ENCODE data around the gene TMEM130.

TMEM130 gene

DNA sequence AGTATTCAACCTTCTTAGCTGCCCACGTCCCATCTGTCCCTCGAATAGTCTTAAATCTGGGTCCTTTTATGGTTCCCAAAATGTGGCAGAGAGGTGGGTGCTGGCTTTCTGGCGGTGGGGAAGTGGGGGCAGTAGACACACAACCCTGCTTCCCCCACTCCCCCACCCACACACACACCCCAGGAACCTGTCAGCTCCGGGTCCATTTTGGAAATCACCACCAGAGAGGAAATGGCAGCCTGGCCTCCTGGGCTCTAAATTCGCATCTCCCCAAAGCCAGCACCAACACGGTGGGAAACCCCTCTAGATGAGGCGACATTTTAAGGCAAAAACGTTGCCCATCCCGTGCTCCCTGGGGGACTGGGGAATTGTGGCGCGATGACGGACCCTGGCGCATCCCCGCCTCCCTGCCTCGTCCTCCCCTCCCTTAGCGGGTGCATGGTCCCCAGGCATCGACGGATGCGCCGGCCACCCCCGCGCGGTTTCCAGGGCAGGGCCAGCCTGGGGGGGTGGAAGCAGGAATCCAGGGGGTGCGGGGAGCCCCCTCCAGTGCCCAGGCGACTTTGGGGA lies 702 bp downstream of the TMEM130 start:
- Histone ChIP-seq H3K9ac (ENCODE audit: low read length) (no peak overlapping the region), H4K20me1 (ENCODE audit: insufficient read depth, low read length) (no peaks in the 10 kb centered on the region), H3K79me2 (ENCODE audit: low read length) (no peaks in the 10 kb centered on the region), H3K4me2 (ENCODE audit: low read depth, low read length) (no peak overlapping the region), H3K36me3 (replicated peaks; ENCODE audit: insufficient read depth, low read length) (no peaks in the 10 kb centered on the region), H3K4me1 (ENCODE audit: low read length) (no peaks in the 10 kb centered on the region), H3F3A (ENCODE audit: insufficient read depth, low read length) (no peaks in the 10 kb centered on the region), H3K9me2 (replicated peaks; ENCODE audit: insufficient read depth, low read length) (no peaks in the 10 kb centered on the region), H3K27me3 (replicated peaks; ENCODE audit: insufficient read depth, low read length) (peaks cover 20% of the 10 kb centered on the region), H3K9me3 (replicated peaks; ENCODE audit: insufficient read depth, low read length) (no peaks in the 10 kb centered on the region), H2AFZ (ENCODE audit: low read length) (no peak overlapping the region), H3K27ac (ENCODE audit: low read length) (no peak overlapping the region), H3K4me3 (ENCODE audit: low read length) (no peak overlapping the region)
- no peak for DNase-seq
- TF ChIP-seq CTCF (IDR thresholded peaks at IDR 0.05; ENCODE audit: low read length) (no peak), EZH2 (optimal IDR thresholded peaks at IDR 0.05; ENCODE audit: low read depth, low read length) (no peak), EZH2phosphoT487 (IDR thresholded peaks at IDR 0.05; ENCODE audit: low read length) (no peak)

- DNase-seq, result no peak
- H3F3A ChIP-seq (ENCODE audit: insufficient read depth, low read length), result no peaks in the 10 kb centered on the region
- TF ChIP-seq EZH2 (optimal IDR thresholded peaks at IDR 0.05; ENCODE audit: low read depth, low read length), result no peak
- TF ChIP-seq EZH2phosphoT487 (IDR thresholded peaks at IDR 0.05; ENCODE audit: low read length), result no peak
- TF ChIP-seq CTCF (IDR thresholded peaks at IDR 0.05; ENCODE audit: low read length), result no peak
- H2AFZ ChIP-seq (ENCODE audit: low read length), result no peak overlapping the region
- H3K27ac ChIP-seq (ENCODE audit: low read length), result no peak overlapping the region
- no peak overlapping the region for H3K4me2 ChIP-seq (ENCODE audit: low read depth, low read length)
- no peaks in the 10 kb centered on the region for H3K4me1 ChIP-seq (ENCODE audit: low read length)
- H4K20me1 ChIP-seq (ENCODE audit: insufficient read depth, low read length), result no peaks in the 10 kb centered on the region
- no peaks in the 10 kb centered on the region for H3K9me3 ChIP-seq (replicated peaks; ENCODE audit: insufficient read depth, low read length)
- H3K79me2 ChIP-seq (ENCODE audit: low read length), result no peaks in the 10 kb centered on the region
- H3K9ac ChIP-seq (ENCODE audit: low read length), result no peak overlapping the region
- H3K27me3 ChIP-seq (replicated peaks; ENCODE audit: insufficient read depth, low read length), result peaks cover 20% of the 10 kb centered on the region
- H3K36me3 ChIP-seq (replicated peaks; ENCODE audit: insufficient read depth, low read length), result no peaks in the 10 kb centered on the region
- H3K9me2 ChIP-seq (replicated peaks; ENCODE audit: insufficient read depth, low read length), result no peaks in the 10 kb centered on the region
- H3K4me3 ChIP-seq (ENCODE audit: low read length), result no peak overlapping the region
Measured at GRCh38 chr7:98868450-98868849, 1.4 kb downstream of the TMEM130 start.

- DNase-seq, result no peak
- TF ChIP-seq EZH2 (optimal IDR thresholded peaks at IDR 0.05; ENCODE audit: low read depth, low read length) (no peak), CTCF (IDR thresholded peaks at IDR 0.05; ENCODE audit: low read length) (no peak), EZH2phosphoT487 (IDR thresholded peaks at IDR 0.05; ENCODE audit: low read length) (no peak)
- H3K9ac ChIP-seq (ENCODE audit: low read length), result no peak overlapping the region
Measured at GRCh38 chr7:98866765-98867164, 3.0 kb downstream of the TMEM130 start.

More at GRCh38 chr7:98866765-98867164, 3.0 kb downstream of the TMEM130 start:
- H2AFZ ChIP-seq (ENCODE audit: low read length), result no peak overlapping the region
- peaks cover 20% of the 10 kb centered on the region for H3K27me3 ChIP-seq (replicated peaks; ENCODE audit: insufficient read depth, low read length)
- no peaks in the 10 kb centered on the region for H4K20me1 ChIP-seq (ENCODE audit: insufficient read depth, low read length)
- no peaks in the 10 kb centered on the region for H3K79me2 ChIP-seq (ENCODE audit: low read length)
- no peak overlapping the region for H3K27ac ChIP-seq (ENCODE audit: low read length)
- no peak overlapping the region for H3K4me2 ChIP-seq (ENCODE audit: low read depth, low read length)
- H3K9me2 ChIP-seq (replicated peaks; ENCODE audit: insufficient read depth, low read length), result no peaks in the 10 kb centered on the region
- H3K36me3 ChIP-seq (replicated peaks; ENCODE audit: insufficient read depth, low read length), result no peaks in the 10 kb centered on the region
- H3K4me1 ChIP-seq (ENCODE audit: low read length), result no peaks in the 10 kb centered on the region
- H3K9me3 ChIP-seq (replicated peaks; ENCODE audit: insufficient read depth, low read length), result no peaks in the 10 kb centered on the region
- H3K4me3 ChIP-seq (ENCODE audit: low read length), result no peak overlapping the region
- H3F3A ChIP-seq (ENCODE audit: insufficient read depth, low read length), result no peaks in the 10 kb centered on the region

All from MM.1S (cell line).